K562 (cell line): ENCODE measurements around the gene MYO1E. TPM values are rescaled to one million over a fixed set of nuclear protein-coding genes. Genes with fewer than 3 reads are reported as not detected.

Source experiments
- ATAC-seq: fragments of 200-7000 bp; cut with Tn5 transposase; 3 replicates; pipeline ENCODE4 v1.9.1; 2020; ENCODE audit warnings: moderate library complexity
- BruUV-seq: library from RNA; stranded (reverse); fragments of 400-500 nt; replicated peaks from 2 replicates; lab custom pipeline; 2021; lab: Mats Ljungman, UMichigan
- CTCF ChIA-PET: fragments of 300-600 bp; formaldehyde crosslinking; extraction: SDS; loops from one replicate; lab custom pipeline; 2021; ENCODE audit warnings: low intra/inter-chr PET ratio; lab: Yijun Ruan, JAX
- POLR2A ChIA-PET: fragments of 300-600, 350-650 bp; sonication (Branson Sonifier 250); formaldehyde crosslinking; extraction: SDS; loops from one replicate; lab custom pipeline; 2021; ENCODE audit warnings: antibody characterized with exemption, inconsistent platforms; lab: Yijun Ruan, JAX
- DNase-seq, 4 experiments: peaks; one replicate each; pipeline versions ENCODE4 v3.0.0 to v3.0.0-alpha.2; 2011 to 2018; ENCODE audit warnings: low spot score in 3 of 4, mixed read lengths in 3 of 4; ENCODE audit errors: extremely low read depth in 1 of 4
- FAIRE-seq: peaks from 2 replicates; lab custom pipeline; 2011; peaks lifted over from hg19 to GRCh38; lab: Jason Lieb, UNC
- H2AFZ ChIP-seq: 2 replicates; pipeline ENCODE4 v1.6.0; 2011; ENCODE audit warnings: low read depth, low read length, control low read depth, inconsistent platforms
- H3K27ac ChIP-seq: fragments of 200-600 bp; 3 replicates; pipeline ENCODE4 v1.8.0; 2011; ENCODE audit warnings: low read depth, mild to moderate bottlenecking, control low read depth, inconsistent platforms, low read length, moderate library complexity, mixed read lengths; ENCODE audit errors: extremely low read depth
- H3K27me3 ChIP-seq, 2 experiments: fragments of 300-600 bp in 1 of 2; 2 replicates in 1 of 2; 3 replicates in 1 of 2; pipeline versions ENCODE4 v1.6.0 to v1.8.0; 2011; ENCODE audit warnings: inconsistent platforms in 2 of 2, low read length in 2 of 2, mild to moderate bottlenecking in 1 of 2, mixed read lengths in 1 of 2, moderate library complexity in 1 of 2; ENCODE audit not compliant: control insufficient read depth in 2 of 2, insufficient read depth in 2 of 2
- H3K36me3 ChIP-seq: fragments of 300-600 bp; 3 replicates; pipeline ENCODE4 v1.8.0; 2011; ENCODE audit warnings: mild to moderate bottlenecking, low read length, inconsistent platforms; ENCODE audit not compliant: control insufficient read depth, insufficient read depth
- H3K4me1 ChIP-seq, 2 experiments: fragments of 200-600 bp in 1 of 2; replicated peaks in 1 of 2; 2 replicates in 1 of 2; 3 replicates in 1 of 2; pipeline versions ENCODE4 v1.5.1 to v1.8.0; 2011; ENCODE audit warnings: inconsistent platforms in 2 of 2, low read length in 2 of 2, mild to moderate bottlenecking in 1 of 2, mixed read lengths in 1 of 2, moderate library complexity in 1 of 2; ENCODE audit not compliant: control insufficient read depth in 2 of 2, insufficient read depth in 2 of 2
- H3K4me2 ChIP-seq: 2 replicates; pipeline ENCODE4 v1.6.1; 2011; ENCODE audit warnings: low read length, control low read depth, inconsistent platforms, mixed read lengths; ENCODE audit not compliant: insufficient read depth
- H3K4me3 ChIP-seq: fragments of 200-600 bp; sonication (generic), shearing (Covaris generic); 2 replicates; pipeline ENCODE4 v1.5.1; 2016; ENCODE audit warnings: control low read depth, inconsistent platforms
- H3K79me2 ChIP-seq: fragments of 200-600 bp; 3 replicates; pipeline ENCODE4 v1.8.0; 2011; ENCODE audit warnings: low read length, inconsistent platforms; ENCODE audit not compliant: control insufficient read depth, insufficient read depth
- H3K9ac ChIP-seq, 2 experiments: 2 replicates each; pipeline versions ENCODE4 v1.6.0 to v1.6.1; 2011; ENCODE audit warnings: low read depth in 2 of 2, low read length in 2 of 2, control low read depth in 1 of 2, inconsistent platforms in 1 of 2, mild to moderate bottlenecking in 1 of 2, mixed read lengths in 1 of 2; ENCODE audit not compliant: insufficient read depth in 1 of 2
- H3K9me1 ChIP-seq: one replicate; pipeline ENCODE4 v1.6.0; 2011; ENCODE audit warnings: inconsistent platforms, mild to moderate bottlenecking, low read length, moderate library complexity; ENCODE audit not compliant: control insufficient read depth, insufficient read depth
- H3K9me3 ChIP-seq: replicated peaks from 2 replicates; pipeline ENCODE4 v1.5.1; 2011; ENCODE audit warnings: low read depth, low read length, inconsistent platforms; ENCODE audit not compliant: control insufficient read depth, insufficient read depth
- H4K20me1 ChIP-seq: replicated peaks from 2 replicates; pipeline ENCODE4 v1.6.1; 2011; ENCODE audit warnings: low read length, inconsistent platforms, mixed read lengths; ENCODE audit not compliant: control insufficient read depth, insufficient read depth
- CHD2 ChIP-seq: IDR thresholded peaks from 2 replicates; pipeline ENCODE4 v1.6.1; 2011; ENCODE audit warnings: low read depth, low read length
- CHD4 ChIP-seq: fragments of 200-600 bp; sonication (generic); IDR thresholded peaks from 3 replicates; pipeline ENCODE4 v1.6.1; 2012; ENCODE audit warnings: low read depth, mild to moderate bottlenecking, mixed read lengths, low read length, inconsistent platforms; ENCODE audit not compliant: insufficient read depth, insufficient replicate concordance, poor library complexity, severe bottlenecking
- ELF2 ChIP-seq: fragments of 250-450 bp; sonication (Bioruptor Pico); IDR thresholded peaks from 2 replicates; pipeline ENCODE4 v1.5.0; 2021; ENCODE audit warnings: mild to moderate bottlenecking
- NBN ChIP-seq: fragments of 450-650 bp; IDR thresholded peaks from 2 replicates; pipeline ENCODE4 v1.6.1; 2016; ENCODE audit warnings: low read depth, mild to moderate bottlenecking
- PHF8 ChIP-seq: fragments of 200-600 bp; sonication (generic); IDR thresholded peaks from 2 replicates; pipeline ENCODE4 v1.6.1; 2012; ENCODE audit warnings: mixed run types, mild to moderate bottlenecking, inconsistent platforms, low read length, moderate library complexity, borderline replicate concordance
- PHTF2 ChIP-seq: fragments of 250-450 bp; sonication (Bioruptor Pico); IDR thresholded peaks from 2 replicates; pipeline ENCODE4 v1.5.0; 2021; ENCODE audit warnings: mild to moderate bottlenecking
- TRIM25 ChIP-seq: fragments of 450-650 bp; IDR thresholded peaks from 2 replicates; pipeline ENCODE4 v1.7.0; 2016; ENCODE audit warnings: borderline replicate concordance
- ZNF57 ChIP-seq: fragments of 450-650 bp; formaldehyde crosslinking; IDR thresholded peaks from 2 replicates; pipeline ENCODE4 v1.4.0; 2020; ENCODE audit warnings: mild to moderate bottlenecking, moderate library complexity
- ZZZ3 ChIP-seq: fragments of 450-650 bp; IDR thresholded peaks from 2 replicates; pipeline ENCODE4 v1.6.1; 2016; ENCODE audit warnings: antibody characterized with exemption, mild to moderate bottlenecking, moderate library complexity
- WGBS: fragments of 100-300 bp; shearing (Covaris generic); methylation state at CpG from one replicate; pipeline ENCODE4 v1.1.6; 2016; ENCODE audit warnings: low coverage, mixed read lengths; ENCODE audit not compliant: insufficient coverage; ENCODE audit errors: missing lambda C conversion rate; 5-methylcytosine and 5-hydroxymethylcytosine counted together
- in situ Hi-C: fragments of 300-500 bp; cut with MboI; formaldehyde crosslinking; loops from 4 replicates; pipeline ENCODE4 v1.15.0; 2018; ENCODE audit warnings: inconsistent platforms, mixed read lengths
- intact Hi-C: fragments of 100-400 bp; cut with micrococcal nuclease; formaldehyde crosslinking; loops from 2 replicates; pipeline ENCODE4 v1.14.2; 2022
- polyA plus RNA-seq, 8 experiments: library from polyadenylated mRNA; depleted of rRNA in 4 of 8; stranded (reverse) in 5 of 8; unstranded in 3 of 8; fragments of >200 nt; fragmentation: Nextera tagmentation in 2 of 8; fragmentation: Illumina TruSeq in 1 of 8; extraction: Ambion mirVana in 2 of 8; extraction: Trizol in 1 of 8; gene quantifications; 2 replicates each; pipeline versions ENCODE4 v1.2.1 to v1.2.3, GENCODE V29; 2011 to 2014; ENCODE audit warnings: inconsistent platforms in 1 of 8, missing spikeins in 1 of 8
- total RNA-seq, 7 experiments: library from RNA; depleted of rRNA in 6 of 7; stranded (reverse); fragments of >200 nt in 6 of 7; fragmentation: Illumina TruSeq in 2 of 7; extraction: Trizol in 2 of 7; gene quantifications; 2 replicates each; pipeline versions ENCODE4 v1.2.1 to v1.2.3, GENCODE V29; 2011 to 2021; ENCODE audit warnings: low replicate concordance in 1 of 7

The MYO1E gene
- total and polyA plus RNA-seq, 9 of the 15 experiments (the other 6 are each of a cell fraction or from before 2014, with no cell fraction given): under 0.01 to 0.44 (median 0.01) TPM; not detected in 6

GRCh38 chr15:59157396-59157795 lies 215.3 kb downstream of the MYO1E start:
- in situ Hi-C loops (loop anchor here (10.0 kb wide), 1 partner anchor 933 kb away; no protein-coding TSS in a partner anchor), intact Hi-C loops (no loop called here)
- no peaks in the 10 kb centered on the region; the same call in 1 of the 2 replicates for H3K9me3 ChIP-seq
- BruUV-seq: no TSS peak
- H3K9ac ChIP-seq: no peak overlapping the region
- H3K9me1 ChIP-seq: no peaks in the 10 kb centered on the region
- H3K79me2 ChIP-seq: no peaks in the 10 kb centered on the region
- ChIA-PET POLR2A (no interaction called here), CTCF (interaction anchor here (1.1 kb wide), 1 partner anchor 368 kb away, joined by 3 read pairs; no protein-coding TSS in a partner anchor)
- no peak for FAIRE-seq
- no peak for ATAC-seq
- WGBS: 1% methylated on average over 5 of the region's 5 CpGs
- H3K27me3 ChIP-seq: peaks cover 35 to 63% of the 10 kb centered on the region in 2 experiments
- TF ChIP-seq PHF8: no peak
- TF ChIP-seq CHD2: no peak
- TF ChIP-seq TRIM25: no peak
- TF ChIP-seq PHTF2 (CRISPR knock-in tag): no peak
- no peak for TF ChIP-seq CHD4
- no peak for TF ChIP-seq ELF2 (CRISPR knock-in tag)
- TF ChIP-seq ZZZ3: no peak
- no peak for TF ChIP-seq NBN
- TF ChIP-seq ZNF57 (CRISPR knock-in tag): no peak
- no peak overlapping the region for H3K4me2 ChIP-seq
- DNase-seq: no peak
- 0 out of 2 replicates have a peak, but pooled peaks cover 4% of the 10 kb centered on the region for H4K20me1 ChIP-seq
- H3K36me3 ChIP-seq: no peaks in the 10 kb centered on the region
- H3K4me3 ChIP-seq: no peak overlapping the region
- peaks cover 0 to 4% of the 10 kb centered on the region in 2 experiments; a peak in 1 of 5 replicates for H3K4me1 ChIP-seq
- H2AFZ ChIP-seq: no peak overlapping the region
- H3K27ac ChIP-seq: no peak overlapping the region
